ENCODE measurements around the gene HPSE. TPM values are rescaled to one million over a fixed set of nuclear protein-coding genes. Genes with fewer than 3 reads are reported as not detected.

HPSE gene
- total RNA-seq, 1 donor from 2014 or later = 0.90 TPM

- no peaks in the 10 kb centered on the region for H3K9me3 Mint-ChIP-seq (ENCODE audit: low read depth)
- H3K27me3 Mint-ChIP-seq (ENCODE audit: low read depth) = no peaks in the 10 kb centered on the region
- H3K27ac Mint-ChIP-seq (ENCODE audit: unreplicated experiment) = no peak overlapping the region
- no peak for TF ChIP-seq CTCF (IDR thresholded peaks at IDR 0.05)
- H3K4me3 Mint-ChIP-seq (ENCODE audit: unreplicated experiment) = no peak overlapping the region
- H3K36me3 Mint-ChIP-seq (ENCODE audit: low read depth) = no peaks in the 10 kb centered on the region
- H3K4me1 Mint-ChIP-seq (ENCODE audit: low read depth) = no peaks in the 10 kb centered on the region
- no peak for DNase-seq (ENCODE audit: low spot score)
Measured at GRCh38 chr4:83315341-83315870, 19.2 kb downstream of the HPSE start.

- Mint-ChIP-seq H3K27me3 (ENCODE audit: low read depth) (peaks cover 12% of the 10 kb centered on the region), H3K9me3 (ENCODE audit: low read depth) (no peaks in the 10 kb centered on the region), H3K4me3 (ENCODE audit: unreplicated experiment) (no peak overlapping the region), H3K36me3 (ENCODE audit: low read depth) (no peaks in the 10 kb centered on the region), H3K27ac (ENCODE audit: unreplicated experiment) (no peak overlapping the region), H3K4me1 (ENCODE audit: low read depth) (peaks cover 4% of the 10 kb centered on the region)
- no peak for DNase-seq (ENCODE audit: low spot score)
- TF ChIP-seq CTCF (IDR thresholded peaks at IDR 0.05) = no peak
Measured at GRCh38 chr4:83308672-83309071, 26.0 kb downstream of the HPSE start.

- H3K27me3 Mint-ChIP-seq (ENCODE audit: low read depth) = peaks cover 12% of the 10 kb centered on the region
- H3K36me3 Mint-ChIP-seq (ENCODE audit: low read depth) = no peaks in the 10 kb centered on the region
- no peak for DNase-seq (ENCODE audit: low spot score)
- H3K27ac Mint-ChIP-seq (ENCODE audit: unreplicated experiment) = no peak overlapping the region
- H3K9me3 Mint-ChIP-seq (ENCODE audit: low read depth) = no peaks in the 10 kb centered on the region
- H3K4me1 Mint-ChIP-seq (ENCODE audit: low read depth) = peaks cover 4% of the 10 kb centered on the region
- no peak for TF ChIP-seq CTCF (IDR thresholded peaks at IDR 0.05)
- no peak overlapping the region for H3K4me3 Mint-ChIP-seq (ENCODE audit: unreplicated experiment)
Measured at GRCh38 chr4:83307920-83308319, 26.7 kb downstream of the HPSE start.

GRCh38 chr4:83305187-83305586, 29.5 kb downstream of the HPSE start:
- H3K27ac Mint-ChIP-seq (ENCODE audit: unreplicated experiment) = no peak overlapping the region
- H3K36me3 Mint-ChIP-seq (ENCODE audit: low read depth) = no peaks in the 10 kb centered on the region
- TF ChIP-seq CTCF (IDR thresholded peaks at IDR 0.05) = no peak
- peaks cover 12% of the 10 kb centered on the region for H3K27me3 Mint-ChIP-seq (ENCODE audit: low read depth)
- H3K4me3 Mint-ChIP-seq (ENCODE audit: unreplicated experiment) = no peak overlapping the region
- DNase-seq (ENCODE audit: low spot score) = no peak
- peaks cover 4% of the 10 kb centered on the region for H3K4me1 Mint-ChIP-seq (ENCODE audit: low read depth)
- no peaks in the 10 kb centered on the region for H3K9me3 Mint-ChIP-seq (ENCODE audit: low read depth)

GRCh38 chr4:83297548-83298260, 36.9 kb downstream of the HPSE start:
- Mint-ChIP-seq H3K36me3 (ENCODE audit: low read depth) (no peaks in the 10 kb centered on the region), H3K4me3 (ENCODE audit: unreplicated experiment) (no peak overlapping the region), H3K27ac (ENCODE audit: unreplicated experiment) (no peak overlapping the region), H3K27me3 (ENCODE audit: low read depth) (peaks cover 3% of the 10 kb centered on the region), H3K4me1 (ENCODE audit: low read depth) (no peaks in the 10 kb centered on the region), H3K9me3 (ENCODE audit: low read depth) (no peaks in the 10 kb centered on the region)
- TF ChIP-seq CTCF (IDR thresholded peaks at IDR 0.05) = no peak
- no peak for DNase-seq (ENCODE audit: low spot score)
